Activated CD8-positive, alpha-beta memory T cell treated with anti-CD3 and anti-CD28 coated beads, Interleukin-2, amount 50 U/mL, for 48 hours (primary cell): ENCODE results near the gene STARD3.

Experiments
- DNase-seq: peaks from one replicate; pipeline ENCODE4 v3.0.0-alpha.2; 2020

Gene STARD3

GRCh38 chr17:39621523-39622379 is 15.2 kb upstream of the STARD3 start:
- DNase-seq: peak; percentile 99

GRCh38 chr17:39622380-39623006 is 14.5 kb upstream of the STARD3 start:
- DNase-seq: peak; percentile 71

GRCh38 chr17:39623356-39623950 is 13.5 kb upstream of the STARD3 start:
- DNase-seq: peak; percentile 98

GRCh38 chr17:39624313-39624712 is 12.6 kb upstream of the STARD3 start:
- no peak for DNase-seq

GRCh38 chr17:39625198-39625785 is 11.7 kb upstream of the STARD3 start:
- no peak for DNase-seq

GRCh38 chr17:39626171-39627046 is 10.5 kb upstream of the STARD3 start, which contains the start of gene PPP1R1B:
Gene PPP1R1B (plus strand): TSS chr17:39626952. CDS start chr17:39627393, 441 bp downstream.
- no peak for DNase-seq

GRCh38 chr17:39627047-39627711 is 9.8 kb upstream of the STARD3 start:
- DNase-seq: no peak

- DNase-seq: no peak
Observed at GRCh38 chr17:39627712-39628516, 9.0 kb upstream of the STARD3 start.

GRCh38 chr17:39628655-39629493 is 8.1 kb upstream of the STARD3 start:
- DNase-seq: no peak

- DNase-seq: no peak
Observed at GRCh38 chr17:39629494-39629880, 7.5 kb upstream of the STARD3 start.

GRCh38 chr17:39629898-39630297 is 7.0 kb upstream of the STARD3 start:
- no peak for DNase-seq

- DNase-seq: no peak
Observed at GRCh38 chr17:39631403-39631802, 5.5 kb upstream of the STARD3 start.

GRCh38 chr17:39632153-39632941 is 4.6 kb upstream of the STARD3 start:
- DNase-seq: no peak

GRCh38 chr17:39633570-39634183 is 3.3 kb upstream of the STARD3 start:
- no peak for DNase-seq

GRCh38 chr17:39634384-39634871 is 2.5 kb upstream of the STARD3 start:
- DNase-seq: no peak

GRCh38 chr17:39635614-39636176 is 1.2 kb upstream of the STARD3 start:
- DNase-seq: no peak

- DNase-seq: no peak
Observed at GRCh38 chr17:39636587-39636926, 387 bp upstream of the STARD3 start.

- no peak for DNase-seq
Observed at GRCh38 chr17:39638317-39638716, 1.4 kb downstream of the STARD3 start.
